Esophagus squamous epithelium (tissue), 4 donors: Measurements from ENCODE around the gene DNAH14.

Experiments
- CTCF ChIP-seq, 6 experiments: fragments of 450-650 bp in 4 of 6; fragments of 200-600 bp in 2 of 6; sonication (generic) in 2 of 6; IDR thresholded peaks; one replicate each; pipeline ENCODE4 v1.5.1; 2016 to 2019; ENCODE audit warnings: antibody characterized with exemption in 6 of 6, mild to moderate bottlenecking in 4 of 6, moderate library complexity in 4 of 6
- POLR2A ChIP-seq, 4 donors: fragments of 450-650 bp; IDR thresholded peaks; one replicate each; pipeline ENCODE4 v1.6.1; 2017; ENCODE audit warnings: antibody characterized with exemption in 4 of 4, mild to moderate bottlenecking in 4 of 4, moderate library complexity in 3 of 4

DNA sequence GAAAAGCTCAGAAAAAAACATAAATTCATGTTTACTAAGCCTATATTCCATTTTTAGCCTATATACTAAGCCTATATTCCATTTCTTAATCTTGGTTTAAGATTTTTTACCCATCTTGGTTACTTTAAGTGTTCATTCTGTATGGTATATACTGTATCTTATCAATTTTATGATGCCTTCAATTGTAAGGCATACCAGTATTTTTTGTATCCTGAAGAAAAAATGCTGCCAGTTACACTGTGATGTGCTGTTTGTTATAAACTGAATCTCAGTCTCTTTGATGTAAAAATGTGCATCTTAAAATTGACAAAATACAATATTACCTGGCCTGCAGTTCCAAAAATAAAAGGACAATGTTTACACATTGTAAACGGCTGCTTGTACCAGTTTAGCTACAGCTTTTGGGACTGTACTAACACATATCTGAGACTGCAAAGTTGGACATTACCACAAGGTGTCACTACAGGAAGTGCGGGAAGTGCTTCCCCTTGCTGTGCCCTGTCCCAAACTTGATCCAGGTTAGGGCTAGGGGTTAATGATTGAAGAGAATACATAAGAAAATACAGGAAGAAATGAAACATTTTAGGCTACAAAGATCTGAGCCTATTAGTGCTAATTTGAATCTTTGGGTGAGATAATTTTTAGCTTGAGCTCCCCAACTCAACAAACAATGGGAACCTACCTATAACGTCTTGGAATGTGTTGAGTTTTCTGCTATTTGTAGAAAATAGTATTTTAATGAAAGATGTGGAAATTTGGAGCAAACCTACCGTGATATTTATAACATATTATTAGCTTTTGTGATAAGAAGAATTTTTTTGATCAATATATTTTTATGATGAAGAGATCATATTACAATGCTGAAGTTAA, 389.5 kb downstream of the DNAH14 start:
- TF ChIP-seq POLR2A (IDR thresholded peaks at IDR 0.05) (no peak), CTCF (IDR thresholded peaks at IDR 0.05) (peak; percentile 26 to 65 (median 56))
